Measurements from ENCODE around the gene ZNF496. TPM values are rescaled to one million over a fixed set of nuclear protein-coding genes. Genes with fewer than 3 reads are reported as not detected.

ZNF496 gene
- 11.3 and 15.2 TPM in 2 replicates for total RNA-seq

GRCh38 chr1:247331525-247332214 lies at the start of gene ZNF496:
Gene ZNF496, minus strand, starts transcription at chr1:247331867. Its CDS starts 2,289 bp downstream, at chr1:247329578.

DNA sequence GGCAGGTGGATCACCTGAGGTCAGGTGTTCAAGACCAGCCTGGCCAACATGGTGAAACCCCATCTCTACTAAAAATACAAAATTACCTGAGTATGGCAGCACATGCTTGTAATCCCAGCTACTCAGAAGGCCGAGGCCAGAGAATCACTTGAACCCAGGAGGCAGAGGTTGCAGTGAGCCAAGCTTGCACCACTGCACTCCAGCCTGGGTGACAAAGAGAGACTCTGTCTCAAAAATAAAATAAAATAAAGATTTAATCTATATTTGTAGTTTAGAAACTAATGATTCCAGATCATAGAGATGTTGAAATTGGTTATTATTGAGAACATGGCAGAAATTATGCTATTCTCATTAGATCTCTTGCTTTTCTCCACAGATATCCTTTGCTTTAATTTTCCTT lies 75.9 kb downstream of the ZNF496 start, which contains the start of gene VN1R5:
Gene VN1R5 (plus strand): TSS at position 301 of the 400 bp plus-strand sequence.

Other genes with a start within 250 kb of the ZNF496 start
- 11.3 and 13.0 TPM in 2 replicates for gene ZNF669, start 227.5 kb downstream of the ZNF496 start, total RNA-seq
- 22.2 and 43.1 TPM in 2 replicates for gene ZNF124, start 159.8 kb downstream of the ZNF496 start, total RNA-seq
- not detected in 2 replicates for gene VN1R5, start 75.8 kb downstream of the ZNF496 start, total RNA-seq
- not detected in 2 replicates for gene NLRP3, start 84.3 kb upstream of the ZNF496 start, total RNA-seq
- gene OR2B11, start 126.2 kb upstream of the ZNF496 start, total RNA-seq, result not detected in 2 replicates
- not detected in 2 replicates for gene OR2C3, start 204.6 kb upstream of the ZNF496 start, total RNA-seq
- gene GCSAML, start 217.3 kb upstream of the ZNF496 start, total RNA-seq, result under 0.01 TPM in 1 of 2 replicates, not detected in the other